Inflammatory macrophage treated with lipopolysaccharide for 1 hour (primary cell): ENCODE measurements around the gene DNAH17.
"Not testable (repeated sequence)": the region's sequence is repeated elsewhere in the genome, so short reads cannot be mapped to it uniquely, and the experiment has no call there.

Experiments used
- DNase-seq, 2 donors: peaks; one replicate each; pipeline ENCODE4 v3.0.0-alpha.2; 2020 to 2022

DNAH17 gene

GRCh38 chr17:78476149-78476548, 101.0 kb downstream of the DNAH17 start:
- no peak for DNase-seq

GRCh38 chr17:78475211-78475610, 102.0 kb downstream of the DNAH17 start:
- DNase-seq = no peak

GRCh38 chr17:78474614-78475146, 102.5 kb downstream of the DNAH17 start:
- DNase-seq = no peak

- DNase-seq = no peak
These were observed 103.1 kb downstream of the DNAH17 start for GRCh38 chr17:78473951-78474613.

- no peak for DNase-seq
These were observed 104.9 kb downstream of the DNAH17 start for GRCh38 chr17:78472035-78472905.

GRCh38 chr17:78471635-78472034, 105.6 kb downstream of the DNAH17 start:
- no peak for DNase-seq

GRCh38 chr17:78469443-78469842, 107.8 kb downstream of the DNAH17 start:
- DNase-seq = no peak

- DNase-seq = no peak
These were observed 108.8 kb downstream of the DNAH17 start for GRCh38 chr17:78468366-78468765.

- no peak for DNase-seq
These were observed 110.1 kb downstream of the DNAH17 start for GRCh38 chr17:78466786-78467715.

GRCh38 chr17:78466109-78466785, 110.9 kb downstream of the DNAH17 start:
- not testable (repeated sequence) for DNase-seq

GRCh38 chr17:78462148-78462547, 115.0 kb downstream of the DNAH17 start:
- DNase-seq = no peak

- no peak for DNase-seq
These were observed 115.5 kb downstream of the DNAH17 start for GRCh38 chr17:78461799-78462053.

GRCh38 chr17:78460951-78461798, 116.0 kb downstream of the DNAH17 start:
- DNase-seq = no peak

GRCh38 chr17:78460176-78460675, 117.0 kb downstream of the DNAH17 start:
- DNase-seq = no peak

GRCh38 chr17:78459696-78460095, 117.5 kb downstream of the DNAH17 start:
- DNase-seq = no peak

- no peak for DNase-seq
These were observed 118.4 kb downstream of the DNAH17 start for GRCh38 chr17:78458736-78459335.

GRCh38 chr17:78458091-78458490, 119.1 kb downstream of the DNAH17 start:
- DNase-seq = no peak

- DNase-seq = no peak
These were observed 122.8 kb downstream of the DNAH17 start for GRCh38 chr17:78454346-78454745.

GRCh38 chr17:78451753-78452152, 125.4 kb downstream of the DNAH17 start:
- DNase-seq = no peak

GRCh38 chr17:78450696-78451345, 126.4 kb downstream of the DNAH17 start:
- DNase-seq = no peak
